Calu3 (cell line): Measurements from ENCODE around the gene SND1. TPM values are rescaled to one million over a fixed set of nuclear protein-coding genes. Genes with fewer than 3 reads are reported as not detected.

Experiments used
- BruUV-seq: library from RNA; stranded (reverse); fragments of 400-500 nt; replicated peaks from 2 replicates; lab custom pipeline; 2021; lab: Mats Ljungman, UMichigan
- CTCF ChIA-PET: fragments of 300-600 bp; sonication (Branson Sonifier 250); formaldehyde crosslinking; loops from one replicate; lab custom pipeline; 2022; ENCODE audit warnings: antibody characterized with exemption; lab: Charles Lee
- DNase-seq: peaks from one replicate; pipeline ENCODE4 v3.0.0; 2022
- H3K27ac Mint-ChIP-seq: one replicate; pipeline ENCODE4 v1.8.0; 2022; ENCODE audit warnings: mixed read lengths; ENCODE audit not compliant: unreplicated experiment
- H3K27me3 Mint-ChIP-seq: one replicate; pipeline ENCODE4 v1.8.0; 2022; ENCODE audit warnings: mixed read lengths; ENCODE audit not compliant: unreplicated experiment
- H3K36me3 Mint-ChIP-seq: one replicate; pipeline ENCODE4 v1.8.0; 2022; ENCODE audit warnings: mild to moderate bottlenecking, moderate library complexity, mixed read lengths; ENCODE audit not compliant: insufficient read depth, unreplicated experiment
- H3K4me1 Mint-ChIP-seq: one replicate; pipeline ENCODE4 v1.8.0; 2022; ENCODE audit warnings: mild to moderate bottlenecking, low read depth, mixed read lengths; ENCODE audit not compliant: unreplicated experiment
- H3K4me3 Mint-ChIP-seq: one replicate; pipeline ENCODE4 v1.8.0; 2022; ENCODE audit warnings: mild to moderate bottlenecking, low read depth, moderate library complexity, mixed read lengths; ENCODE audit not compliant: unreplicated experiment
- H3K9me3 Mint-ChIP-seq: one replicate; pipeline ENCODE4 v1.8.0; 2022; ENCODE audit warnings: low read depth, mixed read lengths; ENCODE audit not compliant: unreplicated experiment
- CTCF ChIP-seq: fragments of 200-600 bp; IDR thresholded peaks from one replicate; pipeline ENCODE4 v1.8.0; 2022; ENCODE audit warnings: antibody characterized with exemption; ENCODE audit not compliant: unreplicated experiment
- intact Hi-C: fragments of 100-400 bp; cut with micrococcal nuclease; formaldehyde crosslinking; loops from one replicate; pipeline ENCODE4 v1.10.0; 2022; ENCODE audit not compliant: unreplicated experiment
- total RNA-seq: library from RNA; stranded (reverse); gene quantifications from 2 replicates; pipeline ENCODE4 v1.2.3, GENCODE V29; 2022

The SND1 gene
- total RNA-seq, 1 experiment from 2014 or later, result 205 TPM

GRCh38 chr7:127850195-127850594 is 198.2 kb downstream of the SND1 start:
- peaks cover 8% of the 10 kb centered on the region for H3K4me1 Mint-ChIP-seq
- no peaks in the 10 kb centered on the region for H3K27me3 Mint-ChIP-seq
- no peak for TF ChIP-seq CTCF
- intact Hi-C loops, result no loop called here
- peaks cover 8% of the 10 kb centered on the region for H3K36me3 Mint-ChIP-seq
- no peak overlapping the region for H3K4me3 Mint-ChIP-seq
- no peak for DNase-seq
- CTCF ChIA-PET, result no interaction called here
- H3K27ac Mint-ChIP-seq, result no peak overlapping the region
- H3K9me3 Mint-ChIP-seq, result no peaks in the 10 kb centered on the region
- no TSS peak for BruUV-seq

GRCh38 chr7:127854383-127854782 is 202.4 kb downstream of the SND1 start:
- no peak overlapping the region for H3K27ac Mint-ChIP-seq
- peaks cover 8% of the 10 kb centered on the region for H3K4me1 Mint-ChIP-seq
- CTCF ChIA-PET, result no interaction called here
- H3K9me3 Mint-ChIP-seq, result no peaks in the 10 kb centered on the region
- no peak for DNase-seq
- H3K4me3 Mint-ChIP-seq, result no peak overlapping the region
- peaks cover 16% of the 10 kb centered on the region for H3K36me3 Mint-ChIP-seq
- no TSS peak for BruUV-seq
- TF ChIP-seq CTCF, result no peak
- no peaks in the 10 kb centered on the region for H3K27me3 Mint-ChIP-seq
- intact Hi-C loops, result no loop called here

- Mint-ChIP-seq H3K27me3 (no peaks in the 10 kb centered on the region), H3K4me3 (no peak overlapping the region), H3K27ac (no peak overlapping the region), H3K36me3 (peaks cover 9% of the 10 kb centered on the region), H3K4me1 (no peaks in the 10 kb centered on the region), H3K9me3 (no peaks in the 10 kb centered on the region)
- no TSS peak for BruUV-seq
- TF ChIP-seq CTCF, result no peak
- CTCF ChIA-PET, result no interaction called here
- DNase-seq, result no peak
- intact Hi-C loops, result no loop called here
These were observed 205.5 kb downstream of the SND1 start for GRCh38 chr7:127857464-127857841.

GRCh38 chr7:127858091-127858914 is 206.3 kb downstream of the SND1 start:
- no peak for DNase-seq
- Mint-ChIP-seq H3K4me3 (no peak overlapping the region), H3K4me1 (no peaks in the 10 kb centered on the region), H3K36me3 (peaks cover 9% of the 10 kb centered on the region), H3K27ac (no peak overlapping the region), H3K27me3 (no peaks in the 10 kb centered on the region), H3K9me3 (no peaks in the 10 kb centered on the region)
- BruUV-seq, result no TSS peak
- CTCF ChIA-PET, result no interaction called here
- TF ChIP-seq CTCF, result no peak
- intact Hi-C loops, result no loop called here
